ENCODE data around the gene ACKR1.

DNA sequence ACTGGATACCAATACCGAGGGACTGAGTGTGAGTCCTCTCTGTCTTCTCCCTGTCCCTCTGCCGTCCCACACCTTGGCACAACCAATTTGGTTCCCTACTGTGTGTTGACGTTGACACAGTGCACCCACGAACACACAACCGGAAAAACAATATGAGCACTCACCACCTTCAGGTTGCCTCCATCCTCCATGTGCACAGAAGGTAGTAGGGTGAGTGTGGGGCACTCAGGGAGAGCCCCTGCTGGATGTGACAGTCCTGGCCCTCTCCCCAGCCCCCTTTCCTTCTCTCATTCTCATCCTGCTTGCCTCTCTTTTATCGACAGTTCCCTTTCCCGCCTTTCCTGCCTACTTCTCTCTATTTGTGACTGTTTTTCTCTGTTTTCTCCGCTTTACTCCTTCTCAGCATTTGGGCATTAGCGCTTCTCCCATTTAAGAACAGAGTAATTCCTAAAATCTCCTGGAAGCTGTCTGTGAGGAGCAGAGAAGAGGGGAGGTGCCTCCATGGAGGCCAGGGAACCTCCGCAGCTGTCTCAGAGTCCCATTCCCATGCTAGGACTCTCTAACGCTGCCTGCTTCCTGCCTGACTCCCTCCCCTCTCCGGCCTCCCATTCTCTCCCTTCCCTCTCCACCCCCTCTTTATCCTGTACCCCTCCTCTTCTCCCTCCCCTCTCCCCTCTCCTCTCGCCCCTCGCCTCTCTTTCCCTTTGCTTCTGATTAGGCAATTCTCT lies 16.9 kb upstream of the ACKR1 start:
- TF ChIP-seq, protein P1, sequence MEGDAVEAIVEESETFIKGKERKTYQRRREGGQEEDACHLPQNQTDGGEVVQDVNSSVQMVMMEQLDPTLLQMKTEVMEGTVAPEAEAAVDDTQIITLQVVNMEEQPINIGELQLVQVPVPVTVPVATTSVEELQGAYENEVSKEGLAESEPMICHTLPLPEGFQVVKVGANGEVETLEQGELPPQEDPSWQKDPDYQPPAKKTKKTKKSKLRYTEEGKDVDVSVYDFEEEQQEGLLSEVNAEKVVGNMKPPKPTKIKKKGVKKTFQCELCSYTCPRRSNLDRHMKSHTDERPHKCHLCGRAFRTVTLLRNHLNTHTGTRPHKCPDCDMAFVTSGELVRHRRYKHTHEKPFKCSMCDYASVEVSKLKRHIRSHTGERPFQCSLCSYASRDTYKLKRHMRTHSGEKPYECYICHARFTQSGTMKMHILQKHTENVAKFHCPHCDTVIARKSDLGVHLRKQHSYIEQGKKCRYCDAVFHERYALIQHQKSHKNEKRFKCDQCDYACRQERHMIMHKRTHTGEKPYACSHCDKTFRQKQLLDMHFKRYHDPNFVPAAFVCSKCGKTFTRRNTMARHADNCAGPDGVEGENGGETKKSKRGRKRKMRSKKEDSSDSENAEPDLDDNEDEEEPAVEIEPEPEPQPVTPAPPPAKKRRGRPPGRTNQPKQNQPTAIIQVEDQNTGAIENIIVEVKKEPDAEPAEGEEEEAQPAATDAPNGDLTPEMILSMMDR (IDR thresholded peaks at IDR 0.05; ENCODE audit: insufficient read depth, low read length), result no peak
- TF ChIP-seq, protein P2, sequence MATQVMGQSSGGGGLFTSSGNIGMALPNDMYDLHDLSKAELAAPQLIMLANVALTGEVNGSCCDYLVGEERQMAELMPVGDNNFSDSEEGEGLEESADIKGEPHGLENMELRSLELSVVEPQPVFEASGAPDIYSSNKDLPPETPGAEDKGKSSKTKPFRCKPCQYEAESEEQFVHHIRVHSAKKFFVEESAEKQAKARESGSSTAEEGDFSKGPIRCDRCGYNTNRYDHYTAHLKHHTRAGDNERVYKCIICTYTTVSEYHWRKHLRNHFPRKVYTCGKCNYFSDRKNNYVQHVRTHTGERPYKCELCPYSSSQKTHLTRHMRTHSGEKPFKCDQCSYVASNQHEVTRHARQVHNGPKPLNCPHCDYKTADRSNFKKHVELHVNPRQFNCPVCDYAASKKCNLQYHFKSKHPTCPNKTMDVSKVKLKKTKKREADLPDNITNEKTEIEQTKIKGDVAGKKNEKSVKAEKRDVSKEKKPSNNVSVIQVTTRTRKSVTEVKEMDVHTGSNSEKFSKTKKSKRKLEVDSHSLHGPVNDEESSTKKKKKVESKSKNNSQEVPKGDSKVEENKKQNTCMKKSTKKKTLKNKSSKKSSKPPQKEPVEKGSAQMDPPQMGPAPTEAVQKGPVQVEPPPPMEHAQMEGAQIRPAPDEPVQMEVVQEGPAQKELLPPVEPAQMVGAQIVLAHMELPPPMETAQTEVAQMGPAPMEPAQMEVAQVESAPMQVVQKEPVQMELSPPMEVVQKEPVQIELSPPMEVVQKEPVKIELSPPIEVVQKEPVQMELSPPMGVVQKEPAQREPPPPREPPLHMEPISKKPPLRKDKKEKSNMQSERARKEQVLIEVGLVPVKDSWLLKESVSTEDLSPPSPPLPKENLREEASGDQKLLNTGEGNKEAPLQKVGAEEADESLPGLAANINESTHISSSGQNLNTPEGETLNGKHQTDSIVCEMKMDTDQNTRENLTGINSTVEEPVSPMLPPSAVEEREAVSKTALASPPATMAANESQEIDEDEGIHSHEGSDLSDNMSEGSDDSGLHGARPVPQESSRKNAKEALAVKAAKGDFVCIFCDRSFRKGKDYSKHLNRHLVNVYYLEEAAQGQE (IDR thresholded peaks at IDR 0.05; ENCODE audit: insufficient replicate concordance, low read depth), result no peak
- TF ChIP-seq POLR2AphosphoS5 (IDR thresholded peaks at IDR 0.05; ENCODE audit: low read depth) (no peak), GABPA (IDR thresholded peaks at IDR 0.05; ENCODE audit: low read depth) (no peak), SPI1 (IDR thresholded peaks at IDR 0.05; ENCODE audit: borderline replicate concordance, low read depth) (no peak)
